ENCODE measurements around the gene BRSK2.

BRSK2 gene

GRCh38 chr11:1454576-1454975, 64.8 kb downstream of the BRSK2 start:
- no peak for DNase-seq

GRCh38 chr11:1455032-1455762, 65.5 kb downstream of the BRSK2 start:
- no peak for DNase-seq

GRCh38 chr11:1455763-1456060, 66.0 kb downstream of the BRSK2 start:
- DNase-seq, result no peak

GRCh38 chr11:1456176-1456575, 66.4 kb downstream of the BRSK2 start:
- no peak for DNase-seq

GRCh38 chr11:1456596-1457325, 67.0 kb downstream of the BRSK2 start:
- no peak for DNase-seq

- DNase-seq, result no peak
Measured at GRCh38 chr11:1457326-1457680, 67.6 kb downstream of the BRSK2 start.

GRCh38 chr11:1457856-1458255, 68.1 kb downstream of the BRSK2 start:
- DNase-seq, result no peak

- peak; percentile 82 for DNase-seq
Measured at GRCh38 chr11:1458340-1459218, 68.8 kb downstream of the BRSK2 start.

- no peak for DNase-seq
Measured at GRCh38 chr11:1459219-1459575, 69.5 kb downstream of the BRSK2 start.

- DNase-seq, result no peak
Measured at GRCh38 chr11:1459764-1460395, 70.1 kb downstream of the BRSK2 start.

GRCh38 chr11:1460396-1460985, 70.8 kb downstream of the BRSK2 start:
- DNase-seq, result no peak

- no peak for DNase-seq
Measured at GRCh38 chr11:1460986-1461825, 71.5 kb downstream of the BRSK2 start.

- no peak for DNase-seq
Measured at GRCh38 chr11:1461826-1462697, 72.3 kb downstream of the BRSK2 start.

- DNase-seq, result no peak
Measured at GRCh38 chr11:1462698-1462975, 72.9 kb downstream of the BRSK2 start.

GRCh38 chr11:1463056-1463455, 73.3 kb downstream of the BRSK2 start:
- DNase-seq, result no peak

- no peak for DNase-seq
Measured at GRCh38 chr11:1466784-1467183, 77.0 kb downstream of the BRSK2 start.

GRCh38 chr11:1467270-1467669, 77.5 kb downstream of the BRSK2 start:
- DNase-seq, result no peak

GRCh38 chr11:1468002-1468401, 78.3 kb downstream of the BRSK2 start:
- no peak for DNase-seq

GRCh38 chr11:1468473-1469066, 78.8 kb downstream of the BRSK2 start:
- DNase-seq, result no peak

- no peak for DNase-seq
Measured at GRCh38 chr11:1469287-1469910, 79.7 kb downstream of the BRSK2 start.
